Neural progenitor cell (in vitro differentiated cells): ENCODE results near the gene POLR2L. TPM values are rescaled to one million over a fixed set of nuclear protein-coding genes. Genes with fewer than 3 reads are reported as not detected.
A peak's percentile ranks its signal among the peaks of the same experiment; 100 is the strongest.

Experiments used
- DNase-seq: peaks from one replicate; pipeline ENCODE4 v3.0.0-alpha.2; 2016; ENCODE audit warnings: low spot score
- H2AFZ ChIP-seq: fragments of 200-600 bp; sonication (generic); replicated peaks from 2 replicates; pipeline ENCODE4 v1.6.1; 2016; ENCODE audit warnings: antibody characterized with exemption
- H3F3A ChIP-seq: fragments of 200-600 bp; sonication (generic); 2 replicates; pipeline ENCODE4 v1.6.1; 2016; ENCODE audit warnings: antibody characterized with exemption, low read depth
- H3K27ac ChIP-seq: fragments of 200-600 bp; sonication (generic); 2 replicates; pipeline ENCODE4 v1.5.1; 2016; ENCODE audit warnings: mild to moderate bottlenecking
- H3K27me3 ChIP-seq: fragments of 200-600 bp; sonication (generic); 2 replicates; pipeline ENCODE4 v1.6.1; 2016; ENCODE audit warnings: mild to moderate bottlenecking, moderate library complexity
- H3K36me3 ChIP-seq: fragments of 200-600 bp; sonication (generic); 2 replicates; pipeline ENCODE4 v1.5.1; 2016
- H3K4me1 ChIP-seq: fragments of 200-600 bp; sonication (generic); 2 replicates; pipeline ENCODE4 v1.6.1; 2016; ENCODE audit warnings: mixed run types
- H3K4me2 ChIP-seq: fragments of 200-600 bp; sonication (generic); 2 replicates; pipeline ENCODE4 v1.6.1; 2016
- H3K4me3 ChIP-seq: fragments of 200-600 bp; sonication (generic); 2 replicates; pipeline ENCODE4 v1.5.1; 2016
- H3K79me2 ChIP-seq: fragments of 200-600 bp; sonication (generic); 2 replicates; pipeline ENCODE4 v1.6.1; 2016; ENCODE audit warnings: low read depth
- H3K9ac ChIP-seq: fragments of 200-600 bp; sonication (generic); 2 replicates; pipeline ENCODE4 v1.6.1; 2016
- H3K9me3 ChIP-seq: fragments of 200-600 bp; sonication (generic); 2 replicates; pipeline ENCODE4 v1.5.1; 2016; ENCODE audit warnings: low read depth
- H4K20me1 ChIP-seq: fragments of 200-600 bp; sonication (generic); 2 replicates; pipeline ENCODE4 v1.6.1; 2016; ENCODE audit warnings: low read depth
- H3K27ac Mint-ChIP-seq: 3 replicates; pipeline ENCODE4 v1.8.0; 2021; ENCODE audit warnings: mixed read lengths
- H3K27me3 Mint-ChIP-seq: 2 replicates; pipeline ENCODE4 v1.8.0; 2022; ENCODE audit warnings: low read depth, mild to moderate bottlenecking, inconsistent platforms, moderate library complexity, mixed read lengths; ENCODE audit not compliant: insufficient read depth
- H3K36me3 Mint-ChIP-seq: 3 replicates; pipeline ENCODE4 v1.8.0; 2021; ENCODE audit warnings: mixed read lengths
- H3K4me1 Mint-ChIP-seq: 3 replicates; pipeline ENCODE4 v1.8.0; 2021; ENCODE audit warnings: mixed read lengths
- H3K4me3 Mint-ChIP-seq: 3 replicates; pipeline ENCODE4 v1.8.0; 2021; ENCODE audit warnings: mild to moderate bottlenecking, moderate library complexity, mixed read lengths
- H3K9me3 Mint-ChIP-seq: 3 replicates; pipeline ENCODE4 v1.8.0; 2020; ENCODE audit warnings: mixed read lengths
- EZH2 ChIP-seq: fragments of 200-600 bp; sonication (generic); IDR thresholded peaks from 2 replicates; pipeline ENCODE4 v1.6.1; 2017; ENCODE audit warnings: antibody characterized with exemption, mild to moderate bottlenecking, moderate library complexity
- EZH2phosphoT487 ChIP-seq: fragments of 200-600 bp; sonication (generic); IDR thresholded peaks from 2 replicates; pipeline ENCODE4 v1.6.1; 2017; ENCODE audit warnings: antibody characterized with exemption
- total RNA-seq: library from RNA; depleted of rRNA; stranded (reverse); fragments of >200 nt; gene quantifications from 2 replicates; pipeline ENCODE4 v1.2.3, GENCODE V29; 2015; ENCODE audit warnings: low replicate concordance
- TF ChIP-seq, protein P1 (sequence below): fragments of 200-600 bp; sonication (generic); IDR thresholded peaks from 2 replicates; pipeline ENCODE4 v1.5.1; 2017; ENCODE audit warnings: antibody characterized with exemption, mild to moderate bottlenecking

The POLR2L gene
- total RNA-seq, 1 donor from 2014 or later = 12.9 TPM

DNA sequence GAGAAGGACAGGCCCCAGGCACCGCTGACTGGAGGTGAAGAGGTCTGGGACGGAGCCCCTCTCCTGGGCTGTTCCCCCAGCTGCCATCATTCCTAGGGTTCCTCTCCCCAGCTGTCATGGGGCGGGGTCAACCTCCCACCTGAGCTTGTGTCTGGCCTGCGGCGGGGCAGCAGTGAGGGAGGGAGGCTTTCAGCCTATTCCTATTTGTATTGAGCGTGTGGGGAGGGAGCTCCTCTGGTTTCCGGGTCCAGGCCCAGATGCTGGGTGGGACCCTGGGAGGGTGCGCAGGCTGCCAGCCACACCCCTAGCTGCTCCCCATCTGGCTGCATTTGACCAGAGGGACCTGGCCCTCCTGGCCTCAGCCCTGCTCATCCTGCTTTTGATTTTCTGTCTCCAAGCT, 14.1 kb upstream of the POLR2L start:
- DNase-seq = no peak
- H3K4me3 ChIP-seq = no peak overlapping the region
- H3K27me3 ChIP-seq = no peaks in the 10 kb centered on the region

DNA sequence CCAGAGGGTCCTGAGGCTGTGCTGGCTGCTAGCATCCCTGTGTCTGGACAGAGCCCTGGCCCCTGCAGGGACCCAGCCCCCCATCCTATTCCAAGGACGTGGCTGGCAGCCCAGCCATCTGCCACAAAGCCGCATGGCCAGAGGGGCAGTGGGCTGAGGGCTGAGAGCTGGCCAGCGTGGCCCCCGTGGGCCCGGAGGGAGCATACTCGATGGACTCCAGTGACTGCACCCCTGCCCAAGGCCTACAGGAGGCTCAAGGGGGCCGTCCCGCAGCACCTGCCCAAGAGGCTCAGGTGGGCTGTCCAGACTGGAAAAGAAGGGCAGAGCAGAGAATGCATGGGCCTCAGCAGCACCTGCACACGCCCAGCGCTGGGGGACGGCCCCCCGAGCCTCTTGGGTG, 13.5 kb upstream of the POLR2L start:
- no peak overlapping the region for H3K27ac ChIP-seq
- H3K4me1 ChIP-seq = peaks cover 36% of the 10 kb centered on the region
- no peak for DNase-seq
- no peak for TF ChIP-seq EZH2phosphoT487
- TF ChIP-seq EZH2 = no peak
- TF ChIP-seq, protein P1, sequence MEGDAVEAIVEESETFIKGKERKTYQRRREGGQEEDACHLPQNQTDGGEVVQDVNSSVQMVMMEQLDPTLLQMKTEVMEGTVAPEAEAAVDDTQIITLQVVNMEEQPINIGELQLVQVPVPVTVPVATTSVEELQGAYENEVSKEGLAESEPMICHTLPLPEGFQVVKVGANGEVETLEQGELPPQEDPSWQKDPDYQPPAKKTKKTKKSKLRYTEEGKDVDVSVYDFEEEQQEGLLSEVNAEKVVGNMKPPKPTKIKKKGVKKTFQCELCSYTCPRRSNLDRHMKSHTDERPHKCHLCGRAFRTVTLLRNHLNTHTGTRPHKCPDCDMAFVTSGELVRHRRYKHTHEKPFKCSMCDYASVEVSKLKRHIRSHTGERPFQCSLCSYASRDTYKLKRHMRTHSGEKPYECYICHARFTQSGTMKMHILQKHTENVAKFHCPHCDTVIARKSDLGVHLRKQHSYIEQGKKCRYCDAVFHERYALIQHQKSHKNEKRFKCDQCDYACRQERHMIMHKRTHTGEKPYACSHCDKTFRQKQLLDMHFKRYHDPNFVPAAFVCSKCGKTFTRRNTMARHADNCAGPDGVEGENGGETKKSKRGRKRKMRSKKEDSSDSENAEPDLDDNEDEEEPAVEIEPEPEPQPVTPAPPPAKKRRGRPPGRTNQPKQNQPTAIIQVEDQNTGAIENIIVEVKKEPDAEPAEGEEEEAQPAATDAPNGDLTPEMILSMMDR = no peak
- no peak overlapping the region for H3K4me3 ChIP-seq
- H3K27ac Mint-ChIP-seq = no peak overlapping the region
- no peaks in the 10 kb centered on the region for H3K9me3 Mint-ChIP-seq
- no peak overlapping the region for H3K4me2 ChIP-seq
- peaks cover 5% of the 10 kb centered on the region for H3K27me3 ChIP-seq
- no peak overlapping the region for H3K4me3 Mint-ChIP-seq
- no peak overlapping the region for H2AFZ ChIP-seq
- peaks cover 17% of the 10 kb centered on the region for H3K4me1 Mint-ChIP-seq
- no peak overlapping the region for H3K9ac ChIP-seq
- H3K27me3 Mint-ChIP-seq = peaks cover 4% of the 10 kb centered on the region
- H4K20me1 ChIP-seq = peaks cover 63% of the 10 kb centered on the region
- H3F3A ChIP-seq = peaks cover 19% of the 10 kb centered on the region
- H3K36me3 Mint-ChIP-seq = no peaks in the 10 kb centered on the region
- H3K79me2 ChIP-seq = peaks cover 9% of the 10 kb centered on the region
- no peaks in the 10 kb centered on the region for H3K9me3 ChIP-seq
- H3K36me3 ChIP-seq = no peaks in the 10 kb centered on the region

More for the DNA sequence above, 14.1 kb upstream of the POLR2L start:
- peaks cover 13% of the 10 kb centered on the region for H3F3A ChIP-seq
- H3K9ac ChIP-seq = no peak overlapping the region
- TF ChIP-seq, protein P1 = no peak
- TF ChIP-seq EZH2 (no peak), EZH2phosphoT487 (no peak)
- H3K36me3 Mint-ChIP-seq = no peaks in the 10 kb centered on the region
- H3K27ac Mint-ChIP-seq = no peak overlapping the region
- H2AFZ ChIP-seq = no peak overlapping the region
- H3K4me1 Mint-ChIP-seq = peaks cover 13% of the 10 kb centered on the region
- no peaks in the 10 kb centered on the region for H3K9me3 Mint-ChIP-seq
- H4K20me1 ChIP-seq = peaks cover 62% of the 10 kb centered on the region
- peaks cover 4% of the 10 kb centered on the region for H3K27me3 Mint-ChIP-seq
- no peak overlapping the region for H3K4me3 Mint-ChIP-seq
- H3K4me1 ChIP-seq = peaks cover 30% of the 10 kb centered on the region
- H3K9me3 ChIP-seq = no peaks in the 10 kb centered on the region
- no peak overlapping the region for H3K27ac ChIP-seq
- H3K4me2 ChIP-seq = no peak overlapping the region
- H3K36me3 ChIP-seq = no peaks in the 10 kb centered on the region
- peaks cover 9% of the 10 kb centered on the region for H3K79me2 ChIP-seq

DNA sequence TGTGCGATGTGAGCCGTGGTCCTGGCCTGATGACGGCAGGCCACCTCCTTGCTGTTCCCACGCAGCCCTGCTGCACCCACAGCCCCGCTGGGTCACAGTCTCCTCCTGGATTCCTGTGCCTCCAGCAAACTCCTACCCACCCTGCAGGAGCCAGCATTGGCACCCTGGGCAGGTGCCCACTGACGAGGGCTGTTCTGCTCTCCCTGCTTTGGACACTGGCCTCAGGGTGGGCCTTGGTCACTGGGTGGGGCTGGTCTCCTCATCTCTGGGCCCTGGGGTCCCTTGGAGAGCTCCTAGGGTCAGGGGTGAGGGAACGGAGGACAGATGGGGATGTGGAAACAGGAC, 13.0 kb upstream of the POLR2L start:
- H3K36me3 Mint-ChIP-seq = no peaks in the 10 kb centered on the region
- Histone ChIP-seq H4K20me1 (peaks cover 68% of the 10 kb centered on the region), H3K9ac (no peak overlapping the region), H3K4me2 (peak overlapping the region; percentile 69), H2AFZ (no peak overlapping the region), H3K4me1 (peaks cover 40% of the 10 kb centered on the region), H3K9me3 (no peaks in the 10 kb centered on the region), H3K4me3 (no peak overlapping the region), H3K27ac (no peak overlapping the region), H3F3A (peaks cover 24% of the 10 kb centered on the region), H3K36me3 (no peaks in the 10 kb centered on the region), H3K79me2 (peaks cover 9% of the 10 kb centered on the region), H3K27me3 (peaks cover 10% of the 10 kb centered on the region)
- H3K4me3 Mint-ChIP-seq = peak overlapping the region; percentile 60
- no peak for TF ChIP-seq EZH2phosphoT487
- H3K9me3 Mint-ChIP-seq = no peaks in the 10 kb centered on the region
- peaks cover 17% of the 10 kb centered on the region for H3K4me1 Mint-ChIP-seq
- peaks cover 4% of the 10 kb centered on the region for H3K27me3 Mint-ChIP-seq
- H3K27ac Mint-ChIP-seq = no peak overlapping the region
- no peak for DNase-seq

DNA sequence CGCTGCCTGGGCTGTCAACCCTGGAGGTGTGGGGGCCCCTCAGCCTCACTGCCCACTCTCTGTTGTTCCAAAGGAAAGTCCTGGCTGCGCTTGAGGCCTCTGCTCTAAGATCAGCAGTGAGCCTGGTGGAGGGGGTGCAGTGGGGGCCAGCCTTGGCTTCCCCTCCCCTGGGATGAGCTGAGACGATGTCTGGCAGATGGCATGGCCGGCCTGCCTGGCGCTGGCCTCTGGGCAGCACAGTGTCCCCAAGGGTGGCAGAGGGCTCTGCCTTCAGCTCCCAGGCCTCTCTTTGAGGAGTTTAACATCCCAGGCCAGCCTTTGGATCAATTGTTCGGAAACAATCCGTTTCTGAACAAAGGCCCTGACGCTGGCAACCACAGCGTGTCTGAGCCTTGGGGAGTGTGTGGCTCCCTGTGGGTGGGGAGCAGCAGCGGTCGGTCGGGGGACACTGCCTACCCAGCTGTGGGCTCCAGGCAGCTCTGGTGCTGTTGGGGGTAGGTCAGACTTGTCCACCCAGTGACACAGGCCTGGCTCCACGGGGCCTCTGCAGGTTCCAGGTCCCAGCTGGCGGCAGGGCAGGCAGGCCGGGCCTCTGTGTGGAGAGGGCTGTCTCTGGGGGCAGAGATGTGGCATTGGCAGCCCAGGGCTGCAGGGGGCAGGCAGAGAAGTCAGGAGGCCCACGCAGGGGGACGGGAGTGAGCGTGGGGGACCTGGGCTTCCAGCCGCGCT, 12.4 kb upstream of the POLR2L start:
- Mint-ChIP-seq H3K4me1 (peaks cover 17% of the 10 kb centered on the region), H3K27ac (no peak overlapping the region), H3K27me3 (peaks cover 4% of the 10 kb centered on the region), H3K36me3 (no peaks in the 10 kb centered on the region), H3K9me3 (no peaks in the 10 kb centered on the region), H3K4me3 (no peak overlapping the region)
- no peak for TF ChIP-seq EZH2
- TF ChIP-seq, protein P1 = no peak
- no peak for TF ChIP-seq EZH2phosphoT487
- Histone ChIP-seq H3K27me3 (peaks cover 15% of the 10 kb centered on the region), H3K9me3 (no peaks in the 10 kb centered on the region), H3K27ac (peak overlapping the region; percentile 66), H3K4me1 (peaks cover 43% of the 10 kb centered on the region), H3F3A (peaks cover 26% of the 10 kb centered on the region), H4K20me1 (peaks cover 67% of the 10 kb centered on the region), H2AFZ (no peak overlapping the region), H3K9ac (no peak overlapping the region), H3K79me2 (peaks cover 9% of the 10 kb centered on the region), H3K36me3 (no peaks in the 10 kb centered on the region), H3K4me2 (peak overlapping the region; percentile 69), H3K4me3 (no peak overlapping the region)
- DNase-seq = peak; percentile 80
